Stimulated activated CD4-positive, alpha-beta T cell treated with anti-CD3 and anti-CD28 coated beads, Interleukin-2, amount 100 ng/mL, for 24 hours (primary cell): ENCODE measurements around the gene RBM20.
"Not testable (repeated sequence)": the region's sequence is repeated elsewhere in the genome, so short reads cannot be mapped to it uniquely, and the experiment has no call there.

Source experiments
- DNase-seq, 2 donors: peaks; one replicate each; pipeline ENCODE4 v3.0.0-alpha.2; 2020

Gene RBM20

GRCh38 chr10:110679486-110680272 is 35.5 kb downstream of the RBM20 start:
- DNase-seq: no peak

GRCh38 chr10:110680273-110681020 is 36.3 kb downstream of the RBM20 start:
- no peak for DNase-seq

GRCh38 chr10:110681023-110681681 is 37.0 kb downstream of the RBM20 start:
- peak; percentile 33 to 42 for DNase-seq

GRCh38 chr10:110682348-110682747 is 38.2 kb downstream of the RBM20 start:
- no peak for DNase-seq

- no peak for DNase-seq
Measured at GRCh38 chr10:110684800-110685446, 40.8 kb downstream of the RBM20 start.

- DNase-seq: no peak
Measured at GRCh38 chr10:110686047-110686446, 41.9 kb downstream of the RBM20 start.

GRCh38 chr10:110686949-110687348 is 42.8 kb downstream of the RBM20 start:
- no peak for DNase-seq

GRCh38 chr10:110687400-110687799 is 43.3 kb downstream of the RBM20 start:
- DNase-seq: no peak

GRCh38 chr10:110691139-110691538 is 47.0 kb downstream of the RBM20 start:
- no peak for DNase-seq

GRCh38 chr10:110694263-110694662 is 50.1 kb downstream of the RBM20 start:
- no peak for DNase-seq

GRCh38 chr10:110694820-110695538 is 50.8 kb downstream of the RBM20 start:
- no peak for DNase-seq

- no peak for DNase-seq
Measured at GRCh38 chr10:110695539-110695886, 51.4 kb downstream of the RBM20 start.

GRCh38 chr10:110696436-110696835 is 52.3 kb downstream of the RBM20 start:
- DNase-seq: no peak

GRCh38 chr10:110698340-110698739 is 54.2 kb downstream of the RBM20 start:
- DNase-seq: no peak

- no peak for DNase-seq
Measured at GRCh38 chr10:110698782-110699201, 54.7 kb downstream of the RBM20 start.

- no peak for DNase-seq
Measured at GRCh38 chr10:110699859-110700468, 55.8 kb downstream of the RBM20 start.

GRCh38 chr10:110700947-110701616 is 56.9 kb downstream of the RBM20 start:
- no peak for DNase-seq

GRCh38 chr10:110701617-110701971 is 57.5 kb downstream of the RBM20 start:
- no peak for DNase-seq

- no peak for DNase-seq
Measured at GRCh38 chr10:110704070-110704469, 59.9 kb downstream of the RBM20 start.

GRCh38 chr10:110704906-110705476 is 60.9 kb downstream of the RBM20 start:
- DNase-seq: no peak

GRCh38 chr10:110705596-110705995 is 61.5 kb downstream of the RBM20 start:
- DNase-seq: not testable (repeated sequence)
